Fibroblast of the aortic adventitia (primary cell): ENCODE measurements around the gene ECM2. TPM values are rescaled to one million over a fixed set of nuclear protein-coding genes. Genes with fewer than 3 reads are reported as not detected.

Experiments
- DNase-seq: peaks from one replicate; pipeline ENCODE4 v3.0.0-alpha.2; 2010; ENCODE audit warnings: low read depth
- H3K4me3 ChIP-seq: 2 replicates; pipeline ENCODE4 v1.5.1; 2011; ENCODE audit warnings: low read depth, mild to moderate bottlenecking, control low read depth, low read length, moderate library complexity
- total RNA-seq: library from RNA; depleted of rRNA; stranded (reverse); fragments of >200 nt; gene quantifications from 2 replicates; pipeline ENCODE4 v1.2.3, GENCODE V29; 2012; ENCODE audit warnings: low replicate concordance
- TF ChIP-seq, protein P1 (sequence below): IDR thresholded peaks from 2 replicates; pipeline ENCODE4 v1.5.1; 2011; ENCODE audit warnings: mild to moderate bottlenecking, low read length, control low read depth, inconsistent platforms; ENCODE audit not compliant: insufficient read depth

ECM2 gene
- total RNA-seq, 1 donor, result 23.3 TPM

DNA sequence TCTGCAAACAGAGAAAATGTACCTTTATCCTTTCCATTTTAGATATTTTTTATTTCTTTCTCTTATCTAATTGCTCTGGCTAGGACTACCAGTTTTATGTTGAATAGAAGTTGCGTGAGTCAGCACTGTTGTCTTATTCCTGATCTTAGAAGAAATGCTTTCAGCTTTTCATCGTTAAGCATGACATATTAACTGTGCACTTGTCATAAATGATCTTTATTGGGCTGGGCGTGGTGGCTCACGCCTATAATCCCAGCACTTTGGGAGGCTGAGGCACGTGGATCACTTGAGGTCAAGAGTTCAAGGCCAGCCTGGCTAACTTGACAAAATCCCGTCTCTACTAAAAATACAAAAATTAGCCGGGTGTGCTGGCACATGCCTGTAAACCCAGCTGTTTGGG is 8.2 kb upstream of the ECM2 start:
- H3K4me3 ChIP-seq, result no peak overlapping the region
- no peak for DNase-seq
- TF ChIP-seq, protein P1, sequence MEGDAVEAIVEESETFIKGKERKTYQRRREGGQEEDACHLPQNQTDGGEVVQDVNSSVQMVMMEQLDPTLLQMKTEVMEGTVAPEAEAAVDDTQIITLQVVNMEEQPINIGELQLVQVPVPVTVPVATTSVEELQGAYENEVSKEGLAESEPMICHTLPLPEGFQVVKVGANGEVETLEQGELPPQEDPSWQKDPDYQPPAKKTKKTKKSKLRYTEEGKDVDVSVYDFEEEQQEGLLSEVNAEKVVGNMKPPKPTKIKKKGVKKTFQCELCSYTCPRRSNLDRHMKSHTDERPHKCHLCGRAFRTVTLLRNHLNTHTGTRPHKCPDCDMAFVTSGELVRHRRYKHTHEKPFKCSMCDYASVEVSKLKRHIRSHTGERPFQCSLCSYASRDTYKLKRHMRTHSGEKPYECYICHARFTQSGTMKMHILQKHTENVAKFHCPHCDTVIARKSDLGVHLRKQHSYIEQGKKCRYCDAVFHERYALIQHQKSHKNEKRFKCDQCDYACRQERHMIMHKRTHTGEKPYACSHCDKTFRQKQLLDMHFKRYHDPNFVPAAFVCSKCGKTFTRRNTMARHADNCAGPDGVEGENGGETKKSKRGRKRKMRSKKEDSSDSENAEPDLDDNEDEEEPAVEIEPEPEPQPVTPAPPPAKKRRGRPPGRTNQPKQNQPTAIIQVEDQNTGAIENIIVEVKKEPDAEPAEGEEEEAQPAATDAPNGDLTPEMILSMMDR, result no peak

GRCh38 chr9:92538541-92538940 is 2.8 kb upstream of the ECM2 start:
- TF ChIP-seq, protein P1, result no peak
- DNase-seq, result peak; percentile 17
- no peak overlapping the region for H3K4me3 ChIP-seq

DNA sequence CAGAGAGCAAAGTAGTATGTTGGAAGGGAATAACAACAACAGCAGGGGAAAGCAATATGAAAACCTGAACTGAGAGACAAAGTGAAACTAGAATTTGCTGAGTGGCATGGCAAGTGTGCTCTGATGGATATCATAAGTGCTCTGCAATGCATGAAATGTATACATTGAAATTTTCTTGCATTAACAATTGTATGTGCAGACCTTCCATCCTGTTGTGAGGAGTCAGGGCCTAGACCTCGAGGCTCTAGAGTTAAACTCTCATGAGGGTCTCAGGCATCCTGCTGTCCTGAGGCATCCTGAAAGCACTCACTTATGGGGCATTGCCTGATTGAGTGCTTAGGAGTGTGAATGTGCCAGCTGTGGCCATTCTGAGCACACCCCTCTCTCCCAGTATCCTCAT is 1.1 kb downstream of the ECM2 start:
- TF ChIP-seq, protein P1, result no peak
- peak overlapping the region; percentile 48 for H3K4me3 ChIP-seq
- DNase-seq, result peak; percentile 16

- H3K4me3 ChIP-seq, result no peak overlapping the region
- no peak for DNase-seq
- TF ChIP-seq, protein P1, result no peak
These were observed 1.6 kb downstream of the ECM2 start for GRCh38 chr9:92534204-92534603.

DNA sequence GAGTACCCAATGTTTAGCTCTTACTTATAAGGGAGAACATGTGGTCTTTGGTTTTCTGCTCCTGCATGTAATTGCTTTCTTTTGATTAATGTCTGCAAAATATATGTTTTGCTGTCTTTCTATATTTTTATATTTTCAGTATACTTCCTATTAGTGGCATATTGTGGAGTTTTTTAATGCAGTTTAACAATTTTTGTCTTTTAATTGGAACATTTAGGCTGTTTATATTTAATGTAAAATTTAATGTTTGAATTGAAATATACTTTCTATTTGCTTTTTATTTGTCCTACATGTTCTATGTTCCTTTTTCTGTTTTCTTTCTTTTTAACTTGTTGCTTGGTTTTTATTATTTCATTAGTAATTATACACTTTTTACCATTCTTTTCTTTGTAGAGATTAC is 4.9 kb downstream of the ECM2 start:
- no peak overlapping the region for H3K4me3 ChIP-seq
- TF ChIP-seq, protein P1, result no peak
- DNase-seq, result no peak

GRCh38 chr9:92529124-92529523 is 6.7 kb downstream of the ECM2 start:
- H3K4me3 ChIP-seq, result no peak overlapping the region
- TF ChIP-seq, protein P1, result no peak
- no peak for DNase-seq

DNA sequence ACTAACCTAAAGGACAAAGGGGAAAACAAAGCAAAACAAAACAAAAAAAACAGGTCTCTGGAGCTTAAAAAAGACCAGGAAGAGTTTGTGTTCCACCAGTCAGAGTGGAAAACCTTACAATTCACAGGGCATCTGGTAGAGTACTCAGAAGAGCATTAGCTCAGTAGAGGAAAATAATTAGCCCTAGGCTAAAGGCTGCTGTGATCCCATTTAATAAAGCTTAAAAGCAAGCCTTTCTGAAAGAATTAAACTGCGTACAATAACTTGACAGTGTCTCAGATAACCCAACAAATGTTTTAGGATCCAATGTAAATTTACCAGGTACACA is 7.3 kb downstream of the ECM2 start:
- DNase-seq, result no peak
- H3K4me3 ChIP-seq, result no peak overlapping the region
- TF ChIP-seq, protein P1, result no peak
